HepG2 (cell line): Measurements from ENCODE around the gene ST3GAL2. TPM values are rescaled to one million over a fixed set of nuclear protein-coding genes. Genes with fewer than 3 reads are reported as not detected.
A peak's percentile ranks its signal among the peaks of the same experiment; 100 is the strongest.

Source experiments
- ATAC-seq: fragments of 200-7000 bp; cut with Tn5 transposase; 3 replicates; pipeline ENCODE4 v1.9.1; 2020; ENCODE audit warnings: mild to moderate bottlenecking, moderate library complexity
- BruUV-seq: library from RNA; stranded (reverse); fragments of 400-500 nt; replicated peaks from 2 replicates; lab custom pipeline; 2021; lab: Mats Ljungman, UMichigan
- CTCF ChIA-PET: fragments of 300-600 bp; formaldehyde crosslinking; extraction: SDS; loops from one replicate; lab custom pipeline; 2021; ENCODE audit warnings: low total read pairs, inconsistent platforms, low intra/inter-chr PET ratio; lab: Yijun Ruan, JAX
- POLR2A ChIA-PET: fragments of 350-600 bp; sonication (Branson Sonifier 250); formaldehyde crosslinking; loops from one replicate; lab custom pipeline; 2020; ENCODE audit warnings: antibody characterized with exemption, inconsistent platforms; lab: Yijun Ruan, JAX
- DNase-seq: peaks from one replicate; pipeline ENCODE4 v3.0.0-alpha.2; 2015; ENCODE audit warnings: low spot score
- FAIRE-seq: peaks from 3 replicates; lab custom pipeline; 2011; peaks lifted over from hg19 to GRCh38; lab: Jason Lieb, UNC
- H2AFZ ChIP-seq: one replicate; pipeline ENCODE4 v1.6.1; 2011; ENCODE audit warnings: low read length, inconsistent platforms
- H3K27ac ChIP-seq: fragments of 300-600 bp; 3 replicates; pipeline ENCODE4 v1.8.0; 2011; ENCODE audit warnings: mixed run types, mild to moderate bottlenecking, mixed read lengths, low read length, inconsistent platforms; ENCODE audit not compliant: insufficient read depth; ENCODE audit errors: extremely low read length
- H3K27me3 ChIP-seq, 2 experiments: fragments of 200-600 bp in 1 of 2; 2 replicates in 1 of 2; 3 replicates in 1 of 2; pipeline versions ENCODE4 v1.6.0 to v1.8.0; 2011; ENCODE audit warnings: low read length in 2 of 2, mild to moderate bottlenecking in 2 of 2, moderate library complexity in 2 of 2, inconsistent platforms in 1 of 2; ENCODE audit not compliant: insufficient read depth in 2 of 2, control insufficient read depth in 1 of 2
- H3K36me3 ChIP-seq, 2 experiments: fragments of 200-600 bp in 1 of 2; replicated peaks in 1 of 2; 2 replicates in 1 of 2; 3 replicates in 1 of 2; pipeline versions ENCODE4 v1.5.1 to v1.8.0; 2011; ENCODE audit warnings: low read length in 2 of 2, inconsistent platforms in 1 of 2; ENCODE audit not compliant: insufficient read depth in 2 of 2, control insufficient read depth in 1 of 2
- H3K4me1 ChIP-seq: 2 replicates; pipeline ENCODE4 v1.5.1; 2012; ENCODE audit warnings: low read length, inconsistent platforms; ENCODE audit not compliant: insufficient read depth
- H3K4me2 ChIP-seq: 2 replicates; pipeline ENCODE4 v1.6.0; 2011; ENCODE audit warnings: low read depth, low read length, inconsistent platforms
- H3K4me3 ChIP-seq, 3 experiments: fragments of 200-600 bp in 1 of 3; sonication (generic), shearing (Covaris generic) in 1 of 3; replicated peaks in 1 of 3; 2 replicates each; pipeline ENCODE4 v1.5.1; 2011 to 2016; ENCODE audit warnings: low read length in 3 of 3, inconsistent platforms in 2 of 3, low read depth in 2 of 3, mild to moderate bottlenecking in 2 of 3, control low read depth in 1 of 3, mixed read lengths in 1 of 3; ENCODE audit not compliant: insufficient read depth in 1 of 3
- H3K79me2 ChIP-seq: one replicate; pipeline ENCODE4 v1.6.1; 2011; ENCODE audit warnings: low read length, inconsistent platforms; ENCODE audit not compliant: insufficient read depth
- H3K9ac ChIP-seq: 2 replicates; pipeline ENCODE4 v1.6.0; 2011; ENCODE audit warnings: mild to moderate bottlenecking, low read depth, low read length, inconsistent platforms; ENCODE audit not compliant: insufficient read depth
- H3K9me3 ChIP-seq: 2 replicates; pipeline ENCODE4 v1.5.1; 2012; ENCODE audit warnings: mild to moderate bottlenecking, low read length
- H4K20me1 ChIP-seq: 2 replicates; pipeline ENCODE4 v1.6.0; 2011; ENCODE audit warnings: inconsistent platforms, mild to moderate bottlenecking, low read length, moderate library complexity; ENCODE audit not compliant: insufficient read depth
- ATRX ChIP-seq: sonication (generic); formaldehyde crosslinking; IDR thresholded peaks from 2 replicates; pipeline ENCODE4 v1.4.0; 2020; ENCODE audit warnings: missing genetic modification reagents, borderline replicate concordance
- BHLHE40 ChIP-seq: IDR thresholded peaks from 2 replicates; pipeline ENCODE4 v1.6.1; 2011; ENCODE audit warnings: low read length, improper control_type of control experiment
- HNF4G ChIP-seq, 2 experiments: sonication (generic) in 1 of 2; formaldehyde crosslinking in 1 of 2; IDR thresholded peaks; 2 replicates each; pipeline versions ENCODE4 v1.4.0 to v1.6.1; 2011 to 2020; ENCODE audit warnings: borderline replicate concordance in 2 of 2, low read depth in 2 of 2, mild to moderate bottlenecking in 2 of 2, low read length in 1 of 2, missing genetic modification reagents in 1 of 2, moderate library complexity in 1 of 2
- MTA3 ChIP-seq: sonication (generic); formaldehyde crosslinking; IDR thresholded peaks from 2 replicates; pipeline ENCODE4 v1.4.0; 2020; ENCODE audit warnings: missing genetic modification reagents
- PBX3 ChIP-seq: sonication (generic); formaldehyde crosslinking; IDR thresholded peaks from 2 replicates; pipeline ENCODE4 v1.8.1; 2023; ENCODE audit warnings: missing genetic modification reagents, inconsistent platforms, borderline replicate concordance
- POLR2G ChIP-seq: fragments of 200-400 bp; formaldehyde crosslinking; IDR thresholded peaks from 2 replicates; pipeline ENCODE4 v1.6.1; 2018; ENCODE audit warnings: mild to moderate bottlenecking, low read depth, low read length, moderate library complexity
- UBTF ChIP-seq: sonication (generic); formaldehyde crosslinking; IDR thresholded peaks from 2 replicates; pipeline ENCODE4 v1.4.0; 2020; ENCODE audit warnings: mild to moderate bottlenecking, missing genetic modification reagents
- WGBS: methylation state at CpG from one replicate; pipeline ENCODE4 v1.1.6; 2017; ENCODE audit warnings: low lambda C conversion rate; 5-methylcytosine and 5-hydroxymethylcytosine counted together
- in situ Hi-C: cut with HindIII; loops from 2 replicates; pipeline ENCODE4 v1.10.0; 2017; ENCODE audit warnings: low pct_unique_long_range_greater_than_20kb; ENCODE audit not compliant: extremely low pct_ligation_motif_present
- intact Hi-C: fragments of 100-400 bp; cut with micrococcal nuclease; formaldehyde crosslinking; loops from one replicate; pipeline ENCODE4 v1.10.0; 2022; ENCODE audit not compliant: unreplicated experiment
- polyA plus RNA-seq, 8 experiments: library from polyadenylated mRNA; depleted of rRNA in 3 of 8; stranded (reverse) in 7 of 8; unstranded in 1 of 8; fragments of >200 nt; fragmentation: Illumina TruSeq in 4 of 8; extraction: Trizol in 4 of 8; gene quantifications; 2 replicates each; pipeline versions ENCODE4 v1.2.1 to v1.2.3, GENCODE V29; 2011 to 2016; ENCODE audit warnings: low read depth in 4 of 8, missing spikeins in 1 of 8, mixed read lengths in 1 of 8; ENCODE audit not compliant: insufficient read depth in 1 of 8
- total RNA-seq, 5 experiments: library from RNA; depleted of rRNA; stranded (reverse); fragments of >200 nt; fragmentation: Illumina TruSeq; extraction: Trizol; gene quantifications; 2 replicates each; pipeline ENCODE4 v1.2.3, GENCODE V29; 2016; ENCODE audit warnings: low read depth in 1 of 5

Gene ST3GAL2
- total and polyA plus RNA-seq, 2 of the 13 experiments (the other 11 are each of a cell fraction or from before 2014, with no cell fraction given): 16.3 to 24.9 TPM

GRCh38 chr16:70394853-70395252 lies 44.0 kb downstream of the ST3GAL2 start (continued):
- no peak for TF ChIP-seq MTA3
- TF ChIP-seq UBTF: 0 out of 2 replicates have a peak, but pooled peaks have one; percentile 12
- no peak for TF ChIP-seq ATRX (CRISPR knock-in tag)
- no peak for TF ChIP-seq HNF4G (IDR thresholded peaks at IDR 0.05; ENCODE audit: borderline replicate concordance, low read depth, low read length)
- no peak for TF ChIP-seq HNF4G (CRISPR knock-in tag; IDR thresholded peaks at IDR 0.05; ENCODE audit: borderline replicate concordance, low read depth)

GRCh38 chr16:70393662-70394061 lies 45.2 kb downstream of the ST3GAL2 start:
- in situ Hi-C loops (no loop called here), intact Hi-C loops (no loop called here)
- Histone ChIP-seq H3K4me3 (no peak overlapping the region), H3K4me1 (peaks cover 4% of the 10 kb centered on the region; the same call in 1 of the 2 replicates), H3K79me2 (no peaks in the 10 kb centered on the region), H3K36me3 (peaks cover 23 to 41% of the 10 kb centered on the region in 2 experiments), H3K27ac (no peak overlapping the region), H4K20me1 (no peaks in the 10 kb centered on the region; the same call in 1 of the 2 replicates), H3K9me3 (no peaks in the 10 kb centered on the region), H3K27me3 (no peaks in the 10 kb centered on the region), H3K4me2 (no peak overlapping the region), H3K9ac (no peak overlapping the region), H2AFZ (no peak overlapping the region)
- no TSS peak for BruUV-seq
- whole genome bisulfite sequencing: 98% methylated on average over 6 of the region's 6 CpGs
- no peak for ATAC-seq
- ChIA-PET CTCF (interaction anchor here (3.4 kb wide), 1 partner anchor 77 kb away, joined by 47 read pairs; no protein-coding TSS in a partner anchor), POLR2A (interaction anchor here (0.7 to 2.1 kb wide), 5 partner anchors 12 to 77 kb away, joined by 3 to 7 read pairs (median 5); partner anchors contain the start of gene FCSK)
- no peak for FAIRE-seq
- TF ChIP-seq PBX3 (no peak), BHLHE40 (no peak), POLR2G (0 out of 2 replicates have a peak, but pooled peaks have one; percentile 21)
- DNase-seq: no peak
